Measurements from ENCODE around the gene MED1. TPM values are rescaled to one million over a fixed set of nuclear protein-coding genes. Genes with fewer than 3 reads are reported as not detected.
"Not testable (repeated sequence)": the region's sequence is repeated elsewhere in the genome, so short reads cannot be mapped to it uniquely, and the experiment has no call there.

Gene MED1
- total RNA-seq, 2 donors from 2014 or later: 25.3 to 28.3 TPM

- intact Hi-C loops (cut with DNase I, micrococcal nuclease): no loop called here
- DNase-seq: no peak
- no peak for ATAC-seq
Measured at GRCh38 chr17:39385040-39385439, 66.0 kb downstream of the MED1 start.

GRCh38 chr17:39380144-39380543 lies 70.9 kb downstream of the MED1 start:
- DNase-seq (no peak), ATAC-seq (no peak)
- intact Hi-C loops (cut with DNase I, micrococcal nuclease): no loop called here

GRCh38 chr17:39376434-39376833 lies 74.6 kb downstream of the MED1 start:
- intact Hi-C loops (cut with DNase I, micrococcal nuclease): no loop called here
- ATAC-seq (no peak), DNase-seq (no peak)

- ATAC-seq; DNase-seq; intact Hi-C loops (cut with DNase I, micrococcal nuclease): not testable (repeated sequence)
Measured at GRCh38 chr17:39367805-39368204, 83.3 kb downstream of the MED1 start.

GRCh38 chr17:39365872-39366271 lies 85.2 kb downstream of the MED1 start:
- intact Hi-C loops (cut with DNase I, micrococcal nuclease): no loop called here
- no peak for ATAC-seq
- DNase-seq: no peak

- ATAC-seq (no peak), DNase-seq (no peak)
- intact Hi-C loops (cut with DNase I, micrococcal nuclease): no loop called here
Measured at GRCh38 chr17:39365242-39365641, 85.8 kb downstream of the MED1 start.

- ATAC-seq (no peak), DNase-seq (no peak)
- intact Hi-C loops (cut with DNase I, micrococcal nuclease): no loop called here
Measured at GRCh38 chr17:39364236-39365025, 86.6 kb downstream of the MED1 start.

- ATAC-seq (no peak), DNase-seq (no peak)
- intact Hi-C loops (cut with DNase I, micrococcal nuclease): no loop called here
Measured at GRCh38 chr17:39361064-39361463, 90.0 kb downstream of the MED1 start.

GRCh38 chr17:39360537-39360936 lies 90.5 kb downstream of the MED1 start:
- DNase-seq (no peak), ATAC-seq (no peak)
- intact Hi-C loops (cut with DNase I, micrococcal nuclease): no loop called here

- ATAC-seq: no peak
- DNase-seq: no peak
- intact Hi-C loops (cut with DNase I, micrococcal nuclease): no loop called here
Measured at GRCh38 chr17:39359994-39360393, 91.1 kb downstream of the MED1 start.

- intact Hi-C loops (cut with DNase I, micrococcal nuclease): no loop called here
- ATAC-seq: peak; percentile 94
- DNase-seq: peak; percentile 14 to 31
Measured at GRCh38 chr17:39357986-39358385, 93.1 kb downstream of the MED1 start.

- ATAC-seq (peak; percentile 35), DNase-seq (no peak)
- intact Hi-C loops (cut with DNase I, micrococcal nuclease): no loop called here
Measured at GRCh38 chr17:39357488-39357887, 93.6 kb downstream of the MED1 start.

Other genes with a start within 250 kb of the MED1 start
- gene STAC2, start 225.3 kb downstream of the MED1 start, total RNA-seq: under 1 TPM in 1 of 2 donors, not detected in 1; 0.17 TPM
- gene FBXL20, start 49.6 kb downstream of the MED1 start, total RNA-seq: 10 to 100 TPM; 11.4 to 21.4 TPM
- gene CDK12, start 10.2 kb upstream of the MED1 start, total RNA-seq: 10 to 100 TPM; 45.0 to 57.9 TPM
- under 1 TPM in 1 of 2 donors, not detected in 1; 0.12 TPM for gene NEUROD2, start 156.7 kb upstream of the MED1 start, total RNA-seq
- gene PPP1R1B, start 175.7 kb upstream of the MED1 start, total RNA-seq: 100 to 1,000 TPM; 259 to 404 TPM
- gene STARD3, start 185.9 kb upstream of the MED1 start, total RNA-seq: 10 to 100 TPM; 37.2 to 44.3 TPM
- under 1 TPM; 0.43 to 0.50 TPM for gene TCAP, start 214.1 kb upstream of the MED1 start, total RNA-seq
- 1 to 10 TPM in 1 of 2 donors, under 1 TPM in 1; 0.73 to 1.0 TPM for gene PNMT, start 217.2 kb upstream of the MED1 start, total RNA-seq
- 10 to 100 TPM; 46.1 to 56.1 TPM for gene PGAP3, start 236.8 kb upstream of the MED1 start, total RNA-seq
- 100 to 1,000 TPM; 178 to 179 TPM for gene ERBB2, start 248.8 kb upstream of the MED1 start, total RNA-seq

All from left colon (tissue), 2 donors.